MM.1S (cell line): ENCODE measurements around the gene FAF1.
"Not testable (repeated sequence)": the region's sequence is repeated elsewhere in the genome, so short reads cannot be mapped to it uniquely, and the experiment has no call there.

ENCODE experiments used
- EZH2 ChIP-seq: fragments of 300-600 bp; sonication (generic); optimal IDR thresholded peaks from 2 replicates; pipeline ENCODE3; 2017; ENCODE audit warnings: low read depth, mild to moderate bottlenecking, antibody characterized with exemption, low read length, mixed read lengths
- EZH2phosphoT487 ChIP-seq: fragments of 300-600 bp; sonication (generic); IDR thresholded peaks from 2 replicates; pipeline ENCODE4 v1.6.1; 2018; ENCODE audit warnings: antibody characterized with exemption, low read length
- TF ChIP-seq, protein P1 (sequence below): fragments of 300-600 bp; sonication (generic); IDR thresholded peaks from 2 replicates; pipeline ENCODE4 v1.5.1; 2016; ENCODE audit warnings: antibody characterized with exemption, low read length, mixed read lengths

DNA sequence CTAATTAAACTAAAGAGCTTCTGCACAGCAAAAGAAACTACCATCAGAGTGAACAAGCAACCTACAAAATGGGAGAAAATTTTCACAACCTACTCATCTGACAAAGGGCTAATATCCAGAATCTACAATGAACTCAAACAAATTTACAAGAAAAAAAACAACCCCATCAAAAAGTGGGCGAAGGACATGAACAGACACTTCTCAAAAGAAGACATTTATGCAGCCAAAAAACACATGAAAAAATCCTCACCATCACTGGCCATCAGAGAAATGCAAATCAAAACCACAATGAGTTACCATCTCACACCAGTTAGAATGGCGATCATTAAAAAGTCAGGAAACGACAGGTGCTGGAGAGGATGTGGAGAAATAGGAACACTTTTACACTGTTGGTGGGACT is 95.2 kb downstream of the FAF1 start:
- TF ChIP-seq, protein P1, sequence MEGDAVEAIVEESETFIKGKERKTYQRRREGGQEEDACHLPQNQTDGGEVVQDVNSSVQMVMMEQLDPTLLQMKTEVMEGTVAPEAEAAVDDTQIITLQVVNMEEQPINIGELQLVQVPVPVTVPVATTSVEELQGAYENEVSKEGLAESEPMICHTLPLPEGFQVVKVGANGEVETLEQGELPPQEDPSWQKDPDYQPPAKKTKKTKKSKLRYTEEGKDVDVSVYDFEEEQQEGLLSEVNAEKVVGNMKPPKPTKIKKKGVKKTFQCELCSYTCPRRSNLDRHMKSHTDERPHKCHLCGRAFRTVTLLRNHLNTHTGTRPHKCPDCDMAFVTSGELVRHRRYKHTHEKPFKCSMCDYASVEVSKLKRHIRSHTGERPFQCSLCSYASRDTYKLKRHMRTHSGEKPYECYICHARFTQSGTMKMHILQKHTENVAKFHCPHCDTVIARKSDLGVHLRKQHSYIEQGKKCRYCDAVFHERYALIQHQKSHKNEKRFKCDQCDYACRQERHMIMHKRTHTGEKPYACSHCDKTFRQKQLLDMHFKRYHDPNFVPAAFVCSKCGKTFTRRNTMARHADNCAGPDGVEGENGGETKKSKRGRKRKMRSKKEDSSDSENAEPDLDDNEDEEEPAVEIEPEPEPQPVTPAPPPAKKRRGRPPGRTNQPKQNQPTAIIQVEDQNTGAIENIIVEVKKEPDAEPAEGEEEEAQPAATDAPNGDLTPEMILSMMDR, result not testable (repeated sequence)
- TF ChIP-seq EZH2phosphoT487, EZH2: not testable (repeated sequence)
